HPDE6-E6E7 (cell line): ENCODE data around the gene TCHHL1.

Experiments used
- DNase-seq: peaks from one replicate; pipeline ENCODE4 v3.0.0; 2011; ENCODE audit warnings: missing footprints; ENCODE audit errors: extremely low spot score

TCHHL1 gene

GRCh38 chr1:152089014-152089674 is at the start of gene TCHHL1:
TSS of gene TCHHL1 (minus strand) at chr1:152089064. CDS start at chr1:152088143, 921 bp downstream.
- peak; percentile 47 for DNase-seq

- DNase-seq, result no peak
Measured at GRCh38 chr1:152137215-152137614, 48.4 kb upstream of the TCHHL1 start.

DNA sequence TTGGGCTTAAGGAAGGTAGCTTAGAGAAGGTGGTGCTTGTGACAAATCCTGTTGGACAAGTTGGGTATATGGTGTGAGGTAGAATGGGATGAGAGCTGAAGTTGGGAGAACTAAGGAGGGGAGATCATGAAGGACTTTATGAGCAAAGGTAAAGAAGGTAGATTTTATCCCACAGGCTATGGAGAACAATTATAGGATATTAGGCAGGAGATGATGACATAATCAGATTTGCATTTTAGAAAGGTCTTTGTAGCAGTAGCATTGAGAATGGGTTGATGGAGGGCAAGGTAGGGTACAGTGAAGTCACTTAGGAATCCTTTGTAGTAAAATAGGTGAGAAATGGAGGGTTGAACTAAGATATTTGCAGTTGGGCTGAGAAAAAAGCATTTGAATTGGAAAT is 41.3 kb upstream of the TCHHL1 start:
- no peak for DNase-seq

- no peak for DNase-seq
Measured at GRCh38 chr1:152127673-152128072, 38.8 kb upstream of the TCHHL1 start.

DNA sequence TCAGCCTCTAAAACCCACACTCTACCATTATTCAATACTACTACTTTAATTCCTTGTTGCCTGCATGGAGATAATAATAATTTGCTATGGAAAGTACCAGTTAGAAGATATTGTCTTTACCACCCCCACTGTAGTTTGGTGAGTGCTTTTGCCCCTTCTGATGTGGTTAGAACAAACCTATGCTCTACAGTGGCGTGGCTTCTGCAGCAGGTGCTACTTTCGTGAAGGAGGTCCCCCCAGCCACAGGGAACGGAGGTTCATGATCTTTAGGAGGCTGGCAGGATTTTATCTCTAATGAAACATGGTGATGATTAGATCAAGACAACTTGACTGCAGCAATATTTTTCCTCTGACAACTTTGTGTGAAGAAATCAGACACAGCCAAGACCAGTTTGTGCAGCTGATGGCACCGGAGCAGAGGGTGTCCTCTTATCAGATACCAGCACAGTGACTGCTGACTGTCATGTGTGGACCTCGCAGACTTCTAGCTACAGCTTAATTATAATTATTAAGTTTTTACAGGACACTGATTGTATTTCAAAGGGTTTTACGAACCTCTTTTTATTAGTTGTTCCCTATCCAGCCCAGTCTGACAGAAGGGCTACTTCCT is 37.1 kb upstream of the TCHHL1 start:
- DNase-seq, result no peak

DNA sequence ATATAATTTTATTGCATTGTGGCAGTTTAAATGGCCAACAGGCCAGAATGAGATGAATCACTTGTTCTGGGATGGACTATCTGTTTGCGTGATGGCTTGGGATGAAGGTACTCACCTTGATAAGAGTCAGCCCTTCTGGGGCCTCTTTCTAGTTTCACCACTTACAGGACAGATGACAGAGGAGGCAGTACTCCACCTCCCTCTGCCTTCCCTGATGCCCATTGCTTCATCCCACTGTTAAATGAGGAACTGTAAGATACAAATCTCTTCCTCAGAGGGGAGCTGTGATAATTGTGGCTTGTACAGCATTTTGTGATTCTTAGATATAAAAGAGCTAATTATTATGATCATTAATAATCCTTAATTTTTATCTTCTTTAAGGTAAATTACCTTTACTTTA is 30.1 kb upstream of the TCHHL1 start:
- DNase-seq, result no peak

DNA sequence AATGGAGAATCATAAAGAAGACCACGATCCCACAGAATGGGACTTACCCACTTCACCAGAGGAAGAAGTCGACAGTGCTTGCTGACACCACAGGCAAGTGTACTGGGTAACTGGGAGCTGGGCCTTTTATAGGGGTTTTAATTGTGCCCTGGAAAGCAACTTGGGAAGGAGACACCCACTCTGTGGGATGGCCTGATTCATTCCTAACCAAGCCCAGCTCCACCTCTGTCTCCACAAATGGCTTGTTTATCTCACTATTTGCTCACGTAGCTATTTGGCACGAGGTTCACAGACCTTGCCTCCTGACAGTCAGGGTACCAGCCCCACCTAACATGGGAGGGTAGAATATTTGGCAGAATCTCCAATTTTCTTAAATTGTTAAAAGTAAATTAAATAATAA is 26.5 kb upstream of the TCHHL1 start, which contains the start of gene TCHH:
TSS of gene TCHH (minus strand) at position 101 of the 400 bp plus-strand sequence. CDS start 1,364 bp downstream, outside the sequence.
- no peak for DNase-seq

DNA sequence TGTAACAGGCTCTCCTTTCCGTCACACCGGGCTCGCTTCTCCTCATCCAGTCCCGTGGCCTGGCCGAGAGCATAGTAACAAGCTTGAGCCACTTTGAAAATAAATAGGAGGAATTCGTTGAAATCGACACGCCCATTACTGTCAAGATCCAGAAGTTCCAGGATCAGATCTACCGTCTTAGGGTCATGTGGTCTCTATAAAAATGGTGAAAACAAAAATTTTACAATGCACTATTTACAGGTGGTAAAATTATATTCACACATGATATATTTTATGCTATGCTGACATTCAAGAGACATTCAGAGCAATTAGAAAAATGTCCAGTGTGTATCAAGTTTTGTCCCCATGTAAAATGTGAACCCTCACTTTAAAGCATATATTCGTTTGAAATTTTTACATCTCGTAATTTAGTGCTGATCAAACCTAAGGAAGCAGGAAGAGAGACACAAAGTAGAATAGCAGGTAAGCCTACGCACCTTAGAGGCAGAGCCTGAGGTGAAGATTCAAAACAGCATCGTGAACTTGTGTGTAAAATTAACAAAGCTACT is 24.1 kb upstream of the TCHHL1 start:
- no peak for DNase-seq

GRCh38 chr1:152112101-152112884 is 23.4 kb upstream of the TCHHL1 start:
- DNase-seq, result no peak

- DNase-seq, result no peak
Measured at GRCh38 chr1:152111515-152111968, 22.7 kb upstream of the TCHHL1 start.

DNA sequence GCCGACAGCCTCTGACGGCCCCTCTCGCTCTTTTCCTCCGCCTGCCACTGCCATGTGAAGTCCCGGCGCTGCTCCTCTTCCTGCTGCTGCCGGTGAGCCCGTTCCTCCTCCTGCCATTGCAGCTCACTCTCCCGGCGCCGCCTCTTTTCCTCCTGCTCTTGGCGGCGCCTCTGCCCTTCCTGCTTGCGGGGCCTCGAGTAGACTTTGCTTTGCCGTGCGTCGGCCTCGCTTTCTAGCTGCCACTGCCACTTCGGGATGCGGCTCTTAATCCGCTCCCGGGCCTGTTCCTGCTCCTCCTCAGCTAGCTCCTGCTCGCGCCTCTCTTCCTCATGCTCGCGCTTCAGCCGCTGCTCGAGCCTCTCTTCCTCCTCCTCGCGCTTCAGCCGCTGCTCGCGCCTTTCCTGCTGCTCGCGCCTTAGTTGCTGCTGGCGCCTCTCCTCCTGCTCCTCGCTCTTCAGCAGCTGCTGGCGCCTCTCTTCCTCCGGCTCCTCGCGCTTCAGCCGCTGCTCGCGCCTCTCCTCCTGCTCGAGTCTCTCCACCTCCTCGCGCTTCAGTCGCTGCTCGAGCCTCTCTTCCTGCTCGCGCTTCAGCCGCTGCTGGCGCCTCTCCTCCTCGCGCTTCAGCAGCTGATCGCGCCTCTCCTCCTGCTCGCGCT is 22.1 kb upstream of the TCHHL1 start:
- DNase-seq, result peak; percentile 31

- no peak for DNase-seq
Measured at GRCh38 chr1:152110365-152110859, 21.5 kb upstream of the TCHHL1 start.

- DNase-seq, result no peak
Measured at GRCh38 chr1:152109998-152110294, 21.1 kb upstream of the TCHHL1 start.

- no peak for DNase-seq
Measured at GRCh38 chr1:152109231-152109997, 20.6 kb upstream of the TCHHL1 start.

- no peak for DNase-seq
Measured at GRCh38 chr1:152108882-152109222, 20.0 kb upstream of the TCHHL1 start.

GRCh38 chr1:152107984-152108881 is 19.4 kb upstream of the TCHHL1 start:
- DNase-seq, result no peak

- no peak for DNase-seq
Measured at GRCh38 chr1:152107031-152107983, 18.4 kb upstream of the TCHHL1 start.

GRCh38 chr1:152104854-152105253 is 16.0 kb upstream of the TCHHL1 start:
- DNase-seq, result no peak

DNA sequence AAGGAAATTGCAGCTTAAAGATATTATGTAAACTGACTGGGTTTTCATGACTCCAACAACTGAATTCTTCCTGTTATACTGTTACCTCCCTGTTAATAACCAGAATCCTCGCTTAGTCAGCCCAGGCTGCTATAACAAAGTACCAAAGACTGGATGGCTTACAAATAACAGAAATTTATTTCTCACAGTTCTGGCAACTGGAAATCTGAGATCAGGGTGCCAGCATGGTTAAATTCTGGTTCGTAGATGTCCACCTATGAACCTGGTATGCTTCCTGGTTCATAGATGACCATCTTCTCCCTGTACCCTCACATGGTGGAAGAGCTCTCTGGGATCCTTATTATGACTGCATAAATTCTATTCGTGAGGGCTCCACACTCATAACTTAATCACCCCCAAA is 8.1 kb upstream of the TCHHL1 start:
- DNase-seq, result no peak
